Measurements from ENCODE around the gene ALDH1A3. TPM values are rescaled to one million over a fixed set of nuclear protein-coding genes. Genes with fewer than 3 reads are reported as not detected.

ALDH1A3 gene
- total RNA-seq, 2 donors from 2014 or later: 3.4 to 13.7 TPM

DNA sequence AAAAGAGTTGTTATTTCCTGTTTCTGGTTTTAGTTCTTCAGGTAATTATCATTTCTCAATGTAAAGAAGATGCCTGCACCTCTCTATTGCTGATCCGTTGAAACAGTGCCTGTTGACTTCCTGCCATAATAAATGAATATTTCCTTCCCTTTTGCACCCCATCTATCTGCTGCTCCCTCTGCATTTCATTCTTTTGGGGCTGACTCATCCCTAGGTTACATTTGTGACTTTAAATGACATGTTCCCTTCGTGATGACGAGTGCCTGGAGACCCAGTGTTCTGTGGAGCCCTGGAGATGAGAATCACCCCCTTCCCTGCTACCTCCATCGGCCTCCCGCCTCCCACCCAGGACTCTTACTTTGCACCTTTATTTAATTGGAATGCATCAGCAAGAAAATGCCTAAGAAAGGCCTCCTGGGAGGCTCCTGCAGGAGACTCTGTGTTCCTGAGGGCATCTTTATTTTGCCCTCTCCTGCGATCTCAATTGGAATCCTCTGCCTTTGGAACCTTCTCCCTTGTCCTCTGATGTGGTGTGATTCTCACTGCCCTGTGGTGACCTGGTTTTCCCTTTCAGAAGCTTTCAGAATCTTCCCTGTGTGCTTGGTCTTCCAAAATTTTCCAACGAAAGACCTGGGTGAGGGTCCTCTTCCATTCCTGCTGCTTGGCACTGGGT lies 53.2 kb downstream of the ALDH1A3 start:
- DNase-seq: no peak
- intact Hi-C loops (cut with DNase I): loop anchor here in 1 of 2 donors (10.0 kb wide), 2 partner anchors 58 to 332 kb away; partner anchors contain the start of gene ALDH1A3
- no peak for ATAC-seq

DNA sequence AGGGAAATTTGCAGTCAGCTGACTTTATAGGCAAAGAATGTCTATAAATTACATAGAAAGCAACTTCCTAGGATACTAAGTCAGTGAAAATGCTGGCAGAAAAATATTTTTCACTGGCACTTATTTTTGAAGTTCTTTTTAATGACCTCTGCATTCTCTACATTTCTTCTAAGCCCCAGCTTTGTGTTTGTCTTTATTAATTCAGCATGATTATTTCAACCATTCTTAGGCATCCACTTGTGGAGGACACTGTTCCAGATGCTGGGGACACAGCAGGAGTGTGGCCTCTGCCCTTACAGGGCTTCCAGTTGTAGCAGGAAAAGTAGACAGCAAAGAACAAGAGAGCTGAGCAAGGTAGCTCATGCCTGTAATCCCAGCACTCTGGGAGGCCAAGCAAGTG lies 54.5 kb downstream of the ALDH1A3 start:
- intact Hi-C loops (cut with DNase I): loop anchor here in 1 of 2 donors (10.0 kb wide), 2 partner anchors 59 to 331 kb away; partner anchors contain the start of gene ALDH1A3
- DNase-seq (no peak), ATAC-seq (no peak)

DNA sequence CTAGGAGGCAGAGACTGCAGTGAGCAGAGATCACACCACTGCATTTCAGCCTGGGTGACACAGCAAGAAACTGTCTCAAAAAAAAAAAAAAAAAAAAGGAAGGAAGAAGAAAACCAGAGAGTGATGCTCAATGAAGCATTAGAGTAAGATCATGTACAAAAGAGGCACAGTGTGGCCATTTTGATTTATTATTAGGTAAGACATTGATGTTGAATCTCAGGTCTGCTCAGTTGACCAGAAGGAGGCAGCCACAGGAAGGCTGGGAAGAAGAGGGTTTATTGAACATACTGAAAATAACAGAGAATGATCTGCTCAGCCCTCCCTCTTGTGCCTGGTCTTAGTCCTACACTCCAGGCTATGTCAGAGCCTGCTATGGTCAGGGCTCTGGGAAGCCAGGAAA lies 55.1 kb downstream of the ALDH1A3 start:
- ATAC-seq (no peak), DNase-seq (no peak)
- intact Hi-C loops (cut with DNase I): loop anchor here in 1 of 2 donors (10.0 kb wide), 2 partner anchors 60 to 330 kb away; partner anchors contain the start of gene ALDH1A3

DNA sequence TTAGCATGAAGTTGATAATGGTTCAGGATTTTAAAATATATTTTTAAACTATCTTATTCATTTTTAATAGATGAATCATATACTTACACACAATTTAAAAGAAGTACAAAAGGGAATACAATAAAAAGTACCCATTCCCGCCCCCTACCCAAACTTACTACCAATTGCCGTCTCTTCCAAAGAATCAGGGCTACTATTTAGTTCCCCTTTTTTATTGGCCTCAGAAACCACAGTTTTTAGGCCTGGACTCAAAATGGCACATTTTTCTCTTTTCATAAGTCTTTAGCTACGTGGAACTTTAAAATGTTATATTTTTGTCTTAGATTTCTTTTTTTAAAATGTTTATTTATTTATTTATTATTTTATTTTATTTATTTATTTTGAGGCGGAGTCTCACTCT lies 57.5 kb downstream of the ALDH1A3 start:
- intact Hi-C loops (cut with DNase I): loop anchor here in 1 of 2 donors (10.0 kb wide), 2 partner anchors 62 to 328 kb away; partner anchors contain the start of gene ALDH1A3
- ATAC-seq: no peak
- no peak for DNase-seq

DNA sequence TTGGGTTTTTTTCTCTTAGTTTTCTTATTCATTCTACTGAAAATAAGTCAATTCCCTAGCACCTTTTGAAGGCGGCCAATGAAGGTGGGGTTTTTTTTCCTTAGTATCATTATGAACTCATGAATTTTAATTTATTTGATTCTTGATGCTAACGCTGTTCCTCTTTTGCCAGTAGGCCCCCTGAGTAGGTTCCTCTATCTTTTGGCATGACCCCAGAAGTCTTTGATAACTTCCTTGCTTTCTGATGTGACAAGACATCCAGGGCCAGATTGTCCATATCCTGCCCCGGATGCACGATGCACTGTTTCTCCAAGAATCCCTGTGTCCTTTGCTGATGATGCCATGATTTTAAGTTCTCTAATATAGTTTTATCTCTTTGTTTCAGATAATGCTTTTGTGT lies 60.2 kb downstream of the ALDH1A3 start:
- DNase-seq: no peak
- intact Hi-C loops (cut with DNase I): loop anchor here in 1 of 2 donors (10.0 kb wide), 2 partner anchors 65 to 325 kb away; partner anchors contain the start of gene ALDH1A3
- no peak for ATAC-seq

DNA sequence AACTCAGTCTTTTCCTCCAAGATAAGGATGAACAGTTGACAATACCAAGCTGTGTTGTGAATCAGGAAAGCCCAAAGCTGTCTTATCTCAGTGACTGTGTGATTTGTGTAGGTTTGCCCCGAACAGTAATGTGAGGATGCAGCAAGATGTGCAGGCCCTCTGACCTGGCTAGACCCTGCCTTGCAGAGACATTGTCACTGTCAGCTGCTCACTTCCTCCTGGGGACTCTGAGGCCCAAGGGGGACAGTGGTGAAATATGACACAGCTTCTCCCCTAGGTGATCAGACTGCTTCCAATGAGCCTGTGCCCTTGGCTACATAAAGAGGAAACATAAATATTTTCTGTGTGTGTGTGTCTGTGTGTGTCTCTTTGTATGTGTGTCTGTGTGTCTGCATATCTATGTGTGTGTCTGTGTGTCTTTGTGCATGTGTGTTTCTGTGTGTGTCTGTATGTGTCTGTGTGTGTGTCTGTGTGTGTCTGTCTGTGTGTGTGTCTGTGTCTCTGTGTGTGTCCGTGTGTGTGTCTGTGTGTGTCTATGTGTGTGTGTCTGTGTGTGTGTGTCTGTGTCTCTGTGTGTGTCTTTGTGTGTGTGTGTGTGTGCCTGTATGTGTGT lies 61.2 kb downstream of the ALDH1A3 start:
- ATAC-seq (peak in 1 of 2 donors; percentile 54), DNase-seq (no peak)
- intact Hi-C loops (cut with DNase I): no loop called here

DNA sequence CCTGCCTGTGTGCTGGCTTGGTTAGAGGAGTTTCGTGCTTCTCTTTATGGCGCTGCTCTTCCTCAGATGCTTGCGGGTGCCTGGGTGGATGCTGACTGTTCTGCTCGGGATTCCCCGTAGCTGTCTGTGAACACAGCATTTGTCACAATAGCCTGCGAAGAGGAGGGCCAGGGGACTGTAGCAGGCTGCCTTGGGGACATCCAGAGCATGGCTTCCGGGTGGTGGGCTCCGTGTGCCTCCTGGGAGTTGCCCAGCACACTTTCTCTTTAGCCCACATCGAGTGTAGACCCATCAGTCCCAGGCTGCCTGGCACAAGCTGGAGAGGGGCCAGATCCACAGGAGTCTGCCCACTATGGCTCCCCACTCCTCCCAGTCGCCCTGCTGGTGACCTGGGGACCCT lies 61.9 kb downstream of the ALDH1A3 start:
- ATAC-seq: no peak
- intact Hi-C loops (cut with DNase I): no loop called here
- DNase-seq: no peak

DNA sequence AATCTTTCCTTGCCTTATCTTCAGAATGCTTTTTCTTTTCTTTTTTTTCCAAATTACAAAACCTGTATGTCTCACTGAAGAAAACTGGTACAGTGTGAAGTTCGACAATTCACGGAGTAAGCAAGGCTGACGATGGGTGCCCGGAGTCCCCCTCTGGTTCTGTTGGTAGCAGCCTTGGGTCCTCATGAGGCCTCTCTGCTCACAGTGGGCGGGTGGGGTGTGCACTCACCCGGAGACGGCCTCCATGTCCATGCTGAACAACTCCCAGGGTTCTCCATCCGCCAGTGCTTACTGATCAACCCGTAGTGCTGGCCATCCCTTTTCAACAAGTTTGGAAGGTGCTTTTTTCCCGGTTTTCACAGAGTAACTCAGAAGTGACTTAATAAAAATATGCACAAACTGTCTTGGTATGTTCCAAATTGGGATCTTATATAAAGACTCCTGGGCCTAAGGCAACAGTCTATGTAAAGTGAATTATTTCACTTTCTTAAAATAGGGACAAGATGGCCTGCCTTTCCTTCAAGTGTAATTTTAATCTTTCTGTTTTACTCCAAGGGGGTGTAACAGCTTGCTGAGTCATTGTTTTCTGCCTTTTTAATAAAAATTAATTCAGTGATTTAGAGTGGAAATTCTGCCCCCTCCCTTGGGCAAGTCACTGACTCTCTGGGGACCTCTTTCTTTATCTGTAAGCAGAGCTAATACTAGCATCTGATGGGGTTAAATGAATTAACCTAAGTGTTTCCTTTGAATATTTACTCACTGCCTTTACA lies 63.2 kb downstream of the ALDH1A3 start:
- intact Hi-C loops (cut with DNase I): no loop called here
- ATAC-seq: no peak
- no peak for DNase-seq

DNA sequence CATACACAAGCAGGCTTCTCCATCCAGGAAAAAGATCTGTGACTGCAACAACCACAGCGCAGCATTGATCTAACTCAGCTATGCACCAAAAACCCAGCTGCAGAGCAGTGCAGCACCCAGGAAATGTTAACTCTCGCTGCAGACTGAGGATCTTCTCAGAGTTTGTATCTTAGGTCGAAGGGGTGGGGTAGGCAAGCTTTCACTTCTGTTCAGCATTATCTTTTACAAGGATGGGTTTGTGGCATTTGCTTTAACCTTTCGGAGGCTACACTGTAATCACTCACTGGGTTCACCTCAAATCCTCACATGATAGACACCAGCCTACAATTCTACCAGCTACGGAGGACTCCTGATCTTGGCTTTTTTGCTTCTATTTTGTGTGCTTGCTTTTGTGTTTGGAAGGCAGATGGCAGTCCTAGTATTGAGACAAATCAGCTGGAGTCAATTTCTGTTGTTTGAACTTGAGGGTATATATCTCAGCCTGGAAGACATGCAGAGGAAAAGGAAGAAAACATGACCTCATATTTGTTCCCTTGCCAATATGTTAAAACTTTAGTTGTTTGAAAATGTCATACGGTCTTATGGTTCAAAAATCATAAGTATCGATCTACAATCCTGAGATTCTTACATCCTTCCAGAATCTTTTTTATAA lies 64.7 kb downstream of the ALDH1A3 start:
- intact Hi-C loops (cut with DNase I): no loop called here

DNA sequence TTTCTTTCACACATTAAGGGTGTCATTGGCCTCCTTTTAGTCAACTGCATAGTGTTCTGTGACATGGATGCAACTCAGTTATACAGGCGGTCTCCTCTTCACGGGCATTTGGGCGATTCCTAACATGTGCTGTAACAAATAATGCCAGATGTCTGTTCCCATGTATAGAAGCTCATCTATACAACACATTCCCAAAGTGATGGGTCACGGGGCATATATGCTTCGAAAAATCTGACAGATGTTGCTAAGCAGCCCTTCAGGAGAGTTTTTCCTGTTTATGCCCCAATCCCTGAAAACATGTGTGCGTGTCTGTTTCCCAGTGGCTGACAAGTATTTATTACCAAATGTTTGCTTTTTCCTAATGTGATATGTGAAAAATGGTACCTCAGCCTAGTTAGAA lies 65.4 kb downstream of the ALDH1A3 start:
- DNase-seq (no peak), ATAC-seq (no peak)
- intact Hi-C loops (cut with DNase I): no loop called here

More for the DNA sequence above, 64.7 kb downstream of the ALDH1A3 start:
- ATAC-seq (no peak), DNase-seq (no peak)

DNA sequence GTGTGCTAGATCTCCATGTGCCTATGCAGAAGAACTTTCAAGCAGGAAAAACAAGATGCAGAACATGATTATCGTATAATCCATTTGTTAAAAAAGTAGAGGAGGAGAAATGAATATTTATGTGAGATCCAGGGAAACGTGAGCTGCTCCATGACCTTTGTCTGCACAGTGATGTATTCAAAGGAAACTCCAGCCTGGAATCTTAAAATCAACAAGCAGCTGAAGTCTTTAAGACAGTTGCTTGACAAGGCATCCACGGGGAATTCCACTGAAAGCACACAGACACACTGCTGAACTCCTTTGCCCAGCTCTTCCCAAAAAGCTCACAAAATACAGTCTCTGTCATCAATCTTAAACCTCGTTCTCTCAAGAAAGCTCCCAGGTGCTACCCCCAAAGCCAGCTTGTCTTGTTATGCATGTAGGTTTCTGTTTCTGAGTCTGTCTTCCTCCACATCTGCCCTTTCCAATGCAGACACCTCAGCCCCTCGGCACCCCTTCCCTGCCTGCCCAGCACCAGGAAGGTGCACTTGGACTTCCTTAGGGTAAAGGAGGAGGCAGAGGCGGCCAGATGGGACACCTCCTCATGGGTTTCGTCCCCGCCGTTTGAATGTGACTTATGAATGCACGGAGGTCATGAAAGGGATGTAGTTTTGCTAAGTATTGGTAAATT lies 68.3 kb downstream of the ALDH1A3 start:
- DNase-seq (no peak), ATAC-seq (no peak)
- intact Hi-C loops (cut with DNase I): no loop called here

DNA sequence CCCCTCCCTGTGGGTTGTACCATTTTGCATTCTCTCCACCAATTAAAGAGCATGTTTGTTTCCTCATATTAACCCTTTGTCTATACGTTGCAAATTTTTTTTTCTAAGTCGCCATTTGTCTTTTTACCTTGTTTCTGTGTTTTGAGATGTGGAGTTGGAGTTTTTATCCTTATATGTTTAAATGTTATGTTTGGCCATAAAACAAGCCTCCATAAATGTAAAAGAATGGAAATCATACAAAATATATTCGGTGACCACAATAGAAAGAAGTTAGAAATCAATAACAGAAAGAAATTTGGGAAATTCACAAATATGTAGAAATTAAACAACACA lies 68.8 kb downstream of the ALDH1A3 start:
- DNase-seq (no peak), ATAC-seq (no peak)
- intact Hi-C loops (cut with DNase I): no loop called here

DNA sequence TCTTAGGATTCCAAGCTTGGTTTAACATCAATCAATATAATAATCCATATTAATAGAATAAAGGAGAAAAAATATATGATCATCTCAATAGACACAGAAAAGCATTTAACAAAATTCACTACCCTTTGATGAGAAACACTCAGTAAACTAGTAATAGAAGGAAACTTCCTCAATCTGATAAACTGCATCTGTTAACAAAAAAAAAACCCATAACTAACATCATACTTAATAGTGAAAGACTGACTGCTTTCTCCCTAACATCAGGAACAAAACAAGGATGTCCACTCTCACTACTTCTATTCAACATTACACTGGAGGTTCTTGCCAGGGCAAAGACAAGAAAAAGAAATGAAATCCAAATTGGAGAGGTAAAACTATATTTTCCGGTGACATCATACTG lies 70.1 kb downstream of the ALDH1A3 start:
- ATAC-seq (no peak), DNase-seq (no peak)
- intact Hi-C loops (cut with DNase I): no loop called here

DNA sequence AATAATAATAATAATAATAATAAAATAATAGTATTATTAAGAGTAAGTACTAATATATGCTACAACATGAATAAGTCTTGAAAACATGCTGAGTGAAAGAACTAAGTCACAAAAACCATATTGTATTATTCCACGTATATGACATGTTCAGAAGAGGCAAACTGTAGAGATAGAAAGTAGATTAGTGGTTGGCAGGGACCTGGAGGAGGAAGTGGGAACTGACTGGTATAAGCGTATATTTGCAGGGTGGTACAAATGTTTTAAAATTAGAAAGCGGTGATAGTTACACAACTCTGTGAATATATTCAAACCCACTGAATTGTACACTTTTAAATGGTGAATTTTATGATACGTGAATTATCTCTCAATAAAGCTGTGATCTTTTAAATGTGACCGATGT lies 72.3 kb downstream of the ALDH1A3 start:
- intact Hi-C loops (cut with DNase I): no loop called here

DNA sequence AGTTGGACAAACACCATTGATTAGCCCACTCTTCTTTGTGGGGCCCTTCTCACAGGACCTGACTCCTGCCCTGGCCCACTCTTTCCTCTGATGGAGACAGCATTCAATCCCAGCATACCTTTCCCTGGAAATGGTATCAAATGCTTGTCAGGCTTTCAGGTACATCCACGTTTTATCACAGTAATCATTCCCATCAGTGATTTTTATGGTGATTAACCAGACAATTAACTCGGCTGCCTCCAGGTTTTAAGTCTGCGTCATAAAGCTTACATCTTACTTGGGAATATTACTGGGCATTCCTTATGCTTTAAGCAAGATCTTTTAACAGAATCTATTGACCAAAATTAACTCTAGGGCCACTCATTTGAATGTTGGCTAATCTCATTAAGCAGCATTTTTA lies 72.9 kb downstream of the ALDH1A3 start:
- DNase-seq (no peak), ATAC-seq (no peak)
- intact Hi-C loops (cut with DNase I): no loop called here

More for the DNA sequence above, 72.3 kb downstream of the ALDH1A3 start:
- ATAC-seq: no peak
- no peak for DNase-seq

DNA sequence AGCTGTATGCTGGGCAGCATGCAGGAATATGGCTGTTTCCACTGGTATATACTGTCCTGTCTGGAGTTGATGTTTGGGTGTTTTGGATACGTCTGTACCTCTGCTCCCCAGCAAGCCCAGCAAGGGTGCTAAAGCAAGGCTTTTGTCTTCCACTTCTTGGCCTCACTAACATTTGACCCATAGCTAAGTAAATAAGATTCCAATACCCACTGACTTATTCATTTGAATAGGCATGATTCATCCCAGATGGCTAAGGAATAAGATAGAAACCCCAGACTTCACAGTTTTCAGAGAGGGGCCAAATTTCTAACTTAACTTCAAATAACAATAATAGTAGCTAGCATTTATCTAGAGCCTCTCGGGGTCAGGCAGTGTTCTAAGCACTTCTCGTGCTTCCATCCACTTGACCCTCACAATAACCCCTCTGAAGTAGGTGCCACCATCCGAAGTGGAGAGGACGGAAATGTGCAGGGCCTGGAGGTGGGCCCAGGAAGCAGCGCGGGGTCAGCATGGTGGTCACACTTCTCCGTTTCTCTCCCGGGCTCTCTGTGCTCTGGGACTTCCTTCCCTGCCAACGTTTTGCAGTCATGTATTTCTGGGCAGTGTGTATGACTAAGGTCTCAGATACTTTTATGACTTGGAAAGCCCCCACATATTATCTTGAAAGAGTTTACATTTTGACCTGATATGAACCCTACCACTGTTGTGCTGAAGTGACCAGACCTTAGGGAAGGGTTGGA lies 78.9 kb downstream of the ALDH1A3 start:
- intact Hi-C loops (cut with DNase I): no loop called here
- DNase-seq (no peak), ATAC-seq (peak; percentile 27 to 63)

DNA sequence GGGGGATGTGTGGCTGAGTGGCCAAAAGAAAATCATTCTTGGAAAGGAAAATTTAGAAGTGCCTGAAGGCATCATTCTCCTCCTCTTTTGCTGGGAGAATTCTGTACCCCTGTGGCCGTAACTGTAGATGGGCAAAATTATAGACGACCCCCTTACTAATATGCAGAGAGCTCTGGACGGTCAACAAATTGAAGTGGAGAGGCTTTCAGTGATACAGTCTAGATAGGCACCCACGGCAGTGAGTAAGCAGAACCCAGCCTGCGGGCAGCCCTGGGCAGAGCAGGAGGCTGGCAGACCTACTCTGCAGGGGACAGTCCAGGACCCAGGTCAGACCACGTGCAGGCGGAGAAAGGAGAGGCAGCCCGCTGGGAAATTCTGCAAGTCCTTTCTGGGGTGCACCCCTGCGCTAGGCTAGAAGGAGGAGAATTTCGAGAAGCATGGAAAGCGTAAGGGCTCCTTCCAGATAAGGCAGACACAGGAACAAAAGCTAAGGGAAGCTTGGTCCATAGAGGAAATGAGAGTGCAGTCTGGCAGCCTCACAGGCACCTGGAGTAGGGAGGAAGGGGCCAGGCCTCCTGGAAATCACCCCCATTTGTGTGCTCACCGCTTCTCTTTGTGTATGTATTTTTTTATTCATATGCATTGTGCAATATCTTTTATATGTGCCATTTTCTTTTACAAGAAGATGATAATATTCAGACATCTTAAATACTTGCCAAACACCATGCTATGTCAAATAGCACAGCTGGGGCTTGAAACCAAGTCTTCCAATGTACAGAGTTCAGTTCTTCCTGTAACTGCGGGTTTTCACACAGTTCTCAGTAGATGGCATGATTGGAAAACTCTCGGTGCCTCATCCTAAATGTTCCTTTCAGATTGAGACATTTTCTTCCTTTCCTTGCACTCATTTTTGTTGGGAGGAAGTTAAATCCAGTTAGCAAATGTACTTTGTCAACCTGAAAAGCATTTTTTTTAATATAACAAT lies 79.7 kb downstream of the ALDH1A3 start:
- DNase-seq (no peak), ATAC-seq (peak in 1 of 2 donors; percentile 37)
- intact Hi-C loops (cut with DNase I): no loop called here

Data from left cardiac atrium (tissue), 4 donors.